Breast epithelium (tissue), 3 donors: ENCODE results near the gene BICD1.

Source experiments
- POLR2A ChIP-seq: fragments of 450-650 bp; IDR thresholded peaks from one replicate; pipeline ENCODE4 v1.6.1; 2016; ENCODE audit warnings: antibody characterized with exemption, mild to moderate bottlenecking, moderate library complexity
- POLR2AphosphoS5 ChIP-seq, 3 donors: sonication (generic); formaldehyde crosslinking; IDR thresholded peaks; one replicate each; pipeline ENCODE4 v1.6.1; 2017; ENCODE audit warnings: antibody characterized with exemption in 3 of 3
- TF ChIP-seq, protein P1 (sequence below), 3 donors: fragments of 450-650 bp; IDR thresholded peaks; one replicate each; pipeline ENCODE4 v1.5.1; 2016 to 2017; ENCODE audit warnings: antibody characterized with exemption in 3 of 3, mild to moderate bottlenecking in 3 of 3, moderate library complexity in 3 of 3

GRCh38 chr12:32223941-32224340 is 117.3 kb downstream of the BICD1 start:
- TF ChIP-seq POLR2A (no peak), POLR2AphosphoS5 (IDR thresholded peaks at IDR 0.05) (no peak)
- TF ChIP-seq, protein P1, sequence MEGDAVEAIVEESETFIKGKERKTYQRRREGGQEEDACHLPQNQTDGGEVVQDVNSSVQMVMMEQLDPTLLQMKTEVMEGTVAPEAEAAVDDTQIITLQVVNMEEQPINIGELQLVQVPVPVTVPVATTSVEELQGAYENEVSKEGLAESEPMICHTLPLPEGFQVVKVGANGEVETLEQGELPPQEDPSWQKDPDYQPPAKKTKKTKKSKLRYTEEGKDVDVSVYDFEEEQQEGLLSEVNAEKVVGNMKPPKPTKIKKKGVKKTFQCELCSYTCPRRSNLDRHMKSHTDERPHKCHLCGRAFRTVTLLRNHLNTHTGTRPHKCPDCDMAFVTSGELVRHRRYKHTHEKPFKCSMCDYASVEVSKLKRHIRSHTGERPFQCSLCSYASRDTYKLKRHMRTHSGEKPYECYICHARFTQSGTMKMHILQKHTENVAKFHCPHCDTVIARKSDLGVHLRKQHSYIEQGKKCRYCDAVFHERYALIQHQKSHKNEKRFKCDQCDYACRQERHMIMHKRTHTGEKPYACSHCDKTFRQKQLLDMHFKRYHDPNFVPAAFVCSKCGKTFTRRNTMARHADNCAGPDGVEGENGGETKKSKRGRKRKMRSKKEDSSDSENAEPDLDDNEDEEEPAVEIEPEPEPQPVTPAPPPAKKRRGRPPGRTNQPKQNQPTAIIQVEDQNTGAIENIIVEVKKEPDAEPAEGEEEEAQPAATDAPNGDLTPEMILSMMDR (IDR thresholded peaks at IDR 0.05): no peak
